Vagina (tissue), 2 donors: Measurements from ENCODE around the gene MRPS27.

Experiments used
- CTCF ChIP-seq, 3 experiments: fragments of 450-650 bp in 2 of 3; fragments of 200-600 bp in 1 of 3; sonication (generic) in 1 of 3; IDR thresholded peaks; one replicate each; pipeline ENCODE4 v1.5.1; 2017 to 2019; ENCODE audit warnings: antibody characterized with exemption in 3 of 3, mild to moderate bottlenecking in 2 of 3, moderate library complexity in 2 of 3
- POLR2A ChIP-seq, 2 donors: fragments of 450-650 bp; IDR thresholded peaks; one replicate each; pipeline ENCODE4 v1.6.1; 2017; ENCODE audit warnings: antibody characterized with exemption in 2 of 2, mild to moderate bottlenecking in 2 of 2, moderate library complexity in 2 of 2
- POLR2AphosphoS5 ChIP-seq, 2 donors: sonication (generic); formaldehyde crosslinking; IDR thresholded peaks; one replicate each; pipeline ENCODE4 v1.9.0; 2017; ENCODE audit warnings: antibody characterized with exemption in 2 of 2, mild to moderate bottlenecking in 2 of 2, low read depth in 1 of 2; ENCODE audit not compliant: insufficient read depth in 1 of 2

DNA sequence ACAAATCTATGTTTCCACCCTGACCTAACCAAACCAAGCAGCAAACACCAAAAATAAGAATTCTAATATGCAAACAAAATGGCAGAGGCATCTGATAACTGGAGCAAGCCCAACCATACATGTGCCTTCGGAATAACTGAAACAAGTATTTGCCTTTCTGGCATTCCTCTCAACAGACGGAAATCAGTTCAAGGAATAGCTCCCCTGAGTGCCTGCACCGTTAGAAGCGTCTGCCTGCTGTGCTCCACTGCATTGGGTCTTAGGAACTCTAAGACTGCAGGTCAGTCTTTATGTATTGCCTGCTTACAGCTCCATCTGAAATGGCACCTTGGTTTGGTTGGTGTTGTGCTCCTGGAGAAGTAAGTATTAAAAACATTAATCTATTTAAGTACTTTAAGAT lies 98.5 kb downstream of the MRPS27 start:
- TF ChIP-seq POLR2AphosphoS5 (IDR thresholded peaks at IDR 0.05; ENCODE audit: insufficient read depth in 1 of 2, low read depth in 1 of 2) (no peak), CTCF (IDR thresholded peaks at IDR 0.05) (no peak), POLR2A (IDR thresholded peaks at IDR 0.05) (no peak)
